Renal cortical epithelial cell (primary cell): ENCODE data around the gene ABCA13. TPM values are rescaled to one million over a fixed set of nuclear protein-coding genes. Genes with fewer than 3 reads are reported as not detected.

ENCODE experiments used
- DNase-seq: peaks from one replicate; pipeline ENCODE4 v3.0.0-alpha.2; 2011; ENCODE audit warnings: low read depth
- total RNA-seq: library from RNA; depleted of rRNA; stranded (reverse); fragments of >200 nt; gene quantifications from 2 replicates; pipeline ENCODE4 v1.2.3, GENCODE V29; 2014

Gene ABCA13
- total RNA-seq, 1 donor from 2014 or later, result 0.45 TPM

DNA sequence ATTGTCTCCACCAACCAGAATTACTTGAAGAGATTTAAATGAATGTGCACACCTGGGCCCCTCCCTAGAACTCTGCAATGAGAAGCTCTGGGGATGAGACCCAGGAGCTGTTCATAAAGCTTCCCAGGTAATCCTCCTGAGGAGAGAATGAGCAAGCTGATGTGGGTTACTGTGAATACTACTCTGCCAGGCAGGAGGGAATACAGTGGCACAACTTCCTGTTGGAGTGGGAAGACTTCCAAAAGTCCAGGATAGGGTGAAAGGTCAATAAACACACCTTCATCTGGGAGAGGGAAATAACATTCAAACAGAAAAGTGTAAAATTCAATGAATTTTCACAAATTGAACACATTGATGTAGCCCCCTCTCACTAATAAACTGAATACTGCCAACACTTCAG is 351.4 kb downstream of the ABCA13 start:
- DNase-seq, result no peak

DNA sequence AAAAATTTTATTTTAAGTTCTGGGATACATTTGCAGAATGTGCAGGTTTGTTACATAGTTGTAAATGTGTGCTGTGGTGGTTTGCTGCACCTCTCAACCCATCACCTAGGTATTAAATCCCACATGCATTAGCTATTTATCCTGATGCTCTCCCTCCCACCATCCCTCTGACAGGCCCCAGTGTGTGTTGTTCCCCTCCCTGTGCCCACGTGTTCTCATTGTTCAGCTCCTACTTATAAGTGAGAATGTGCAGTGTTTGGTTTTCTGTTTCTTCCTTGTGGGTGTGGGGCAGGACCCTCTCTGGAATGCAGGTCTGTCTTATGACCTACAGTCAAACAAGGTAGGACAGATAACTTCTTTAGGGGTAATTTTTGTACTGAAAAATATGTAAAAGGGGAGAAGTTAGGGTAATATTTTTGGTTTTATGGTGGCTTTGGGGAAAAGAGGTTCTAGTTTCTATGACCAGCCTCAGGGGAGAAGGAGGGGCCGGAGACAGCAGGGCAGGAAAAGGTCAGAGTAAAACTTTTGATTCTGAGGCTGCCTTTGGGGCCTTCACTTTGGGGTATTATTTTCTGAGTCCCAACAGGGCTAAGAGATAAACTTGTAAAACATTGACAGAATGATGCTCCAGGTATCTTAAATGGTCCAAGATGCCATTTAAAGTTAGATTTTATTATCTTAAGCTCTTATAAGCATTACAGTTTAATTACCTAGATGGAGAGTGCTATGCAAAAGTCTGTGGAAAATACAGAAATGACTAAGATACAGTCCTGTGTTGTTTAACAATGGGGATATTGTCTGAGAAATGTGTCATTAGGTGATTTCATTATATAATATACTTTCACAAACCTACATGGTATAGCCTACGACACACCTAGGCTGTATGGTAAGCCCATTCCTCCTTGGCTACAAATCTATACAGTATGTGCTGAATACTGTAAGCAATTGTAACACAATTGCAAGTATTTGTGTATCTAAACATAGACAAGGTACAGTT is 354.8 kb downstream of the ABCA13 start:
- no peak for DNase-seq

GRCh38 chr7:48528646-48529045 is 357.4 kb downstream of the ABCA13 start:
- DNase-seq, result no peak

GRCh38 chr7:48537561-48537960 is 366.3 kb downstream of the ABCA13 start:
- DNase-seq, result peak; percentile 33

GRCh38 chr7:48540746-48541145 is 369.5 kb downstream of the ABCA13 start:
- no peak for DNase-seq

DNA sequence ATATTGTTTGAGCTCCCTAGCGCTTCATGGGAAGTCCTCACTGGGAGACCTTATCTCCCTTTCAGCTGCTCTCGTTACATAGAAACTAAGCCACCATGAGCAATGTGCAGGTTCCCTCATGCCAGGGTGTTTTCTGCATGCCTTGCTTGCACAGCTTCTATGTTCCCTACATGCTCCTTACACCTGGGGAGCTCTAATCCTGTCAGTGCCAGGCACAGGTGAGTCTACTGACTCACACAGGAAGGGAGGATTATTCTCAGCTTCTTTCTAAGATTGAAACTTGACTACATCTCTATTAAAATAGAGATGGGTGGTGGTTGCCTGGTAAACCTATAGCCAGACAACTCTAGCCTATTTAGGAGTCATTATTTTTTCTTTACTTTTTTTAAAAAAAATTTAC is 377.4 kb downstream of the ABCA13 start:
- DNase-seq, result no peak

DNA sequence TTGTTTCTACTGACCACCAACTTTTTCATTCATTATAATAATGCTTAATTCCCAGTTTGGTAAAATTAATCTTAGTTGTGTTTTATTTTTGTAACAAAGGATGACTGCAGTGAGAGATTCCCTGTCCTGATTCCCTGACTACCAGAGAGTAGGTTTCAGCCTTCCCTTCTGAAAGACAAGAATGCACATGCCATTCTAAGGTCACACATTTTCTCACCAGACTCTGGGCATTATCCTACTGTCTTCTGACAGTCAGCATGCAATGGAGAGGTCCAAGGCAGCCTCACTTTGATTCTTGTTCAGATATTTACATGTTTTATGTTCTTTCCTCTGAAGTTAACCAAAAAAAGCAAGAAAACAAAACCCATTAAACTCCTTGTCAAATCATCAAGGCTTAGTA is 380.4 kb downstream of the ABCA13 start:
- DNase-seq, result no peak

DNA sequence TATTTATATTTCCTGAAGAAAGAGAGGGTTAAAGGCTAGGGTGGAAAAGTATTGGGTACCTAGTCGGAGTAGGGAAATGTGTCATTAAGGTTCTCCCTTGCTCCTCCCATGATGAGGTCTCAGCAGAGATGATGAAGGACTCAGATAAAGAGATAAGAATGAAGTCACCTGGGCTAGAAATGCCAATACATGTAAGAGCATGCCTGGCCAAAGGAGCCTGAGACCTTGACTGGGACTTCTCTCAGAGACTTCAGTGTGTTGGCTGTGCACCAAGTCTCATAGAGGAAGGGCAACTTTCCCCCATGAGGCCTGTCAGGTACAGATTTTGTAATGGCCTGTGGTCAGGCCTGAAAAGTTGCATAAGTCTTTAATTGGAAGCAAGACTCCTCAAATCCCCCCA is 392.1 kb downstream of the ABCA13 start:
- no peak for DNase-seq

GRCh38 chr7:48575516-48575915 is 404.3 kb downstream of the ABCA13 start:
- no peak for DNase-seq

DNA sequence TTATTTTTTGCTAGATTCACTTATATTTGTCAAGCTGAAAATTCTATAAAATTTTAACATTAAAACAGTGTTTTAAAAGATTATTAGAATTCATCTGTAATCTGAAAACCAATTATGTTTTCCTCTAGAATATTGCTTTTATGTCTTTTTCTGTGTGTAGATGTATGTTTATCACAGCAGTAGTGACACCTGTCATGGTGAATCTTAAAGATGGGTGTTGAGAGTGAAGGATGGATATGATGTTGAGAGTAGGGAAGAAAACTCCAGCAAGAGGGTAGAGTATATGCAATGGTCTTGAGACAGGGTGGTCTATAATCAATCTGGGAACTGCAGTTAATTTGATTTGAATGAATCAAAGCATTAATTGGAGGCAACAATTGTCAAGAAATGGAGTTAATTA is 416.2 kb downstream of the ABCA13 start:
- DNase-seq, result no peak

- no peak for DNase-seq
Observed at GRCh38 chr7:48594349-48594748, 423.1 kb downstream of the ABCA13 start.

DNA sequence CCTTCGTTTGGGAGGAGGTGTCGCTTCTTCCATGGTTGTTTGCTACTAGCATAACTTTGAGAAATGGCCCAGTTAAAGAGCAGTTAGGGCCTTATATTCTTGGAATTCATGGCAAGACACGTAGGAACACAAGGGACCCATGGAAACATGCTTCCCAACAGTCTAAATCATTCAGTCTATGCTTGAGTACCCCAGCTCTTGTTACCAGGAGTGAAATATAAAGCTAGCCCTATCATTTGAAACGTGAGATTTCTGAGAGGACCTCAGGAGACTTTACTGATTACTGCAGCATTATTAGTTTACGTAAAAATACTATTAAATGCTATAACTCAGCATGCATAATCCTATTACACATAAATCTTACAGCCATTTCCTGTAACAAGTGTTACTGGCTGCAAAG is 424.5 kb downstream of the ABCA13 start:
- DNase-seq, result no peak

GRCh38 chr7:48610705-48611104 is 439.4 kb downstream of the ABCA13 start:
- DNase-seq, result no peak

- DNase-seq, result no peak
Observed at GRCh38 chr7:48611993-48612392, 440.7 kb downstream of the ABCA13 start.

DNA sequence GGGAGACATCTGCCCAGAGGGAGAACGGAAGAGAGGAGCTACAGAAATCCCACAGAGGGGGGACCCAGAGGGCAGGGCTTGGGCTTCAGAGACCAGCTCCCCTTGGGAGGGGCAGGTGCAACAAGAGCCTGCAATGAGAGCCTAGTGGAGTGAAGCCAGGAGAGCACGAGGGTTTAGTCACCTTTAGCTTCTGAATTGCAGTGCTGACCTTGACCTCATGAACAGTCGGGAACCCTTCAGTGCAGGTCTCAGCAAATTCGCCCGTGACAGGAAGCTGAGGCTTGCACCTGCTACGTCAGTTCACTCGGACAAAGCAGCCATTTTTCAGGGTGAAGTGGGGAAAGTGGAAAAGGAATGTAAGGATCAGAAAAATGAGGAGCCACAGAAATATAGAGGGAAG is 446.2 kb downstream of the ABCA13 start:
- no peak for DNase-seq

- no peak for DNase-seq
Observed at GRCh38 chr7:48617993-48618392, 446.7 kb downstream of the ABCA13 start.

GRCh38 chr7:48621076-48621475 is 449.8 kb downstream of the ABCA13 start:
- no peak for DNase-seq

DNA sequence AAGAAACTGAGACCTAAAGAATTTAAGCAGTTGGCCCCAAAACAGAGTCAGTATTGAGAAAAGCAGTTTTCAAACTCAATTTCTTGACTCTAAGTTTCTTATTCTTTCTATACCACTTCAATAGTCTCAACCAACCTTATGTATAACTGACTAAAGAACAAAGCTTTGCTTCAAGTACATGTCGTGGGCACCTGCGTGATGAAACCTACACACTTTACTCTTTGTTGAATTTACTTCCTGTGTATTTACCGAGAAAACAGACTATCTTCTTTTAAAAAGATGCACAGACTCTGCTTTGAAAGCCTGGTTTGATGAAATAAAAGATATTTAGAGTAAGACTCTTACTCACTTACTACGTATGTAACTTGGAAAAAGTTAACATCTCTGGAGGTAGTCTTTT is 455.9 kb downstream of the ABCA13 start:
- DNase-seq, result no peak

DNA sequence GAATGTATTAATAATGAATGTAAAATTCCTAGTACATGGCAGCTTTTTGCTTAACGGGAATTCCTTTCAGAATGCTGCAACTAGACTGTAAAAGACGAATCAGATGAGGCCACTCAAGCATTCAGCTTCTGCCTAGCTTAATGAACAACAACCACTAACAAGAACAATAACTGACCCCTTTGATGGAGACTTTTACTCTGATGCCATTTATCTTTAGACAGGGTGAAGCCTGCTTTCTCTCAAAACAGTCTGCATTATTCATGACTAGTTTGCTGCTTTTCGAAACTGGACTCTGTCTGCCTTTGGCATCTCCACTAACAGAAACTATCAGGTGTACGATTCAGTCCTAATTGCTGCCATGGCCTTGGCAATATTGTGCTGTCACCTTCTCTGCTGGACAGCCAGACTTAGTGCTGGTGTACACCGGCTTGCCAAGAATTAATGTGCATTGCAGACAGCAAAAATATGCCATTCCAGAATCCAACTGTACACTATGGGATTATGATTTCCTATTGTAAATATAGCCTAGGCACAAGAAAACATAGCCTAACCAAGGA is 457.6 kb downstream of the ABCA13 start:
- peak; percentile 3 for DNase-seq

GRCh38 chr7:48634116-48634632 is 462.9 kb downstream of the ABCA13 start:
- DNase-seq, result no peak

DNA sequence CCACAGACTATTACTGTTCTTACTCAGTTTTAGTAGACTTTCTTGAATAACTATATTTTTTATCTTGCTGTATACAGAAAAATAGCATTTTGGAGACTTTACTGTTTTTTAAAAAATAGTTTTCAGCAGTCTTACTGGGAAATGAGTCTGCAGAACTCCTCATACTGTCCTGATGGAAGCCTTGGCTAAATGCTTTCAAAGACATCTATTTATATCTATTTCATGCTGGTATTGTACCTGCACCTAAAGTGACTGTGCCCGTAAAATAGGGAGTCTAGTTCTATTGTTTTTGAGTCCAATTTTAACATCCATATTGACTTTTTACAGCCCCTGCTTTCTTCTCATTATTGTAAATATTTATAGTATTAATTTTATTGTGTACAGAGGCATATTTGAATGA is 464.5 kb downstream of the ABCA13 start:
- DNase-seq, result no peak

DNA sequence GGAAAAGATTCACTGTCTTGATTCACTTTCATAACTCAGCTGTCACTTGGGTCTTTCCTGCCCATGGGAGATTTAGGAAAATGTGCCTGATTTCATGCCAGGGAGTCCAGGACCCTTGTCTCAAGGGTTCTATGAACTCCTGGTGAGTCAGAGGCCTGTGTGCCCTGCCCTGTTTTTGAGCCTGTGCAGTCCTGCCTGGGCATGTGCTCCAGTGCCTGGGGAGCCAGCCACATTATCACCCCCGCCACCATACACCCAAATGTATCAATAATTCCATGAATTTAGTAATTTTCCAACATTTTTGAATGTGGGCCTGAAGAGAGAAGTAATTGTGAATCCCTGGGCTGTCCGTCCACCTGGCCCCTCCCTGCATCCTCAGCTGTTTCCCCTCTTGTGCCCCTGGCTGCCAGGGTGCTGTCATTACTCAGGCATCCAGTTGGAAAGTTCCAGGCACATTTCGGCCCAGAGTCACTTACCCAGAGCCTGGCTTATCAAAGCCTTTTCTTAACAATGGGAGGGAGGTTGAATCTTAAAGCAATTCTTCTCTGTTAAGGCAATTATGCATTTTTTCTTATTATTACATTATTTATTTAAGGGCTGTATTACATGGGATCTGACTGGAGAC is 465.2 kb downstream of the ABCA13 start:
- no peak for DNase-seq

DNA sequence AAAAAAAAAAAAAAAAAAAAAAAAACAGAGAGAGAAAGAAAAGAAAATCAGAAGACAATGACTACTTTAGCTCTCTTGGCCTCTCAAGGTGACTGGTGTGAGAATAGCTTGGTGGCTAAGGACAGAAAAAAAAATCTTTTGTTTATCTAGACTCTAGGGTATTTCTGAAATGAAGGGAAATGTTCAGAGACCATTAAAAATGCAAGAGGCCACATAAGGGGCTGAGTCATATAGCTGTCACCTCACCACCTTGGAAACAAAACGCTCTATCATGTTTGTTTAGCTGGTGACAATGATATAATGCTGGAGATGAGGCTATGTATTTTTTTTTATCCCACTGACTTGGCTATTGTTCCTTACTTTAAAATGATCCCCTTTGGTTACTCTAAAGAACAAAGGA is 466.1 kb downstream of the ABCA13 start:
- peak; percentile 41 for DNase-seq
